HG03025 (cell line): ENCODE results near the gene KANSL2.
"Not testable (repeated sequence)": the region's sequence is repeated elsewhere in the genome, so short reads cannot be mapped to it uniquely, and the experiment has no call there.

Source experiments
- ATAC-seq: cut with Tn5 transposase; IDR thresholded peaks from one replicate; pipeline ENCODE4 v1.9.1; 2021; ENCODE audit warnings: mild to moderate bottlenecking, moderate library complexity; ENCODE audit not compliant: unreplicated experiment, low FRiP score

The KANSL2 gene

DNA sequence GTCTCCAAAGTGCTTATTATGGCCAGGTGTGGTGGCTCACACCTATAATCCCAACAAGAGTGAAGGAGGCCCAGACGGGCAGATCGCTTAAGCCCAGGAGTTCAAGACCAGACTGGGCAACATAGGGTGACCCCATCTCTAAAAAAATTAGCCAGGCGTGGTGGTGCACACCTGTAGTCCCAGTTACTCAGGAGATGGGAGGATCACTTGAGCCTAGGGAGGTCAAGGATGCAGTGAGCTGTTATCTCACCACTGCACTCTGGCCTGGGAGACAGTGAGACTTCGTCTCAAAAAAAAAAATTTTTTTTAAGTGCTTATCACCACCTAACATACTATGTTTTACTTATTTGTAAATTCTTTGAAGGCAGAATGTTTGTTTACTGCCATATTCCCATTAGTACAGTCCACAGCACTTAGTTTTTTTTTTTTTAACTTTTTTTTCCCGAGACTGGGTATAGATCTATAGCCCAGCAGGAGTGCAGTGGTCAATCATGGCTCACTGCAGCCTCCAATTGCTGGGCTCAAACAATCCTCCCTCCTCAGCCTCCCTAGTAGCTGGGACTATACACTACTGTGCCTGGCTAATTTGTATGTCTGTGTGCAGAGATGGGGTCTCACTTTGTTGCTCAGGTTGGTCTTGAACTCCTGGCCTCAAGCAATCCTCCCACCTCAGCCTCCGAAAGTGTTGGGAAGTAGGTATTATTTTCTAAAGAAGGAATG is 4.7 kb upstream of the KANSL2 start:
- ATAC-seq: no peak

DNA sequence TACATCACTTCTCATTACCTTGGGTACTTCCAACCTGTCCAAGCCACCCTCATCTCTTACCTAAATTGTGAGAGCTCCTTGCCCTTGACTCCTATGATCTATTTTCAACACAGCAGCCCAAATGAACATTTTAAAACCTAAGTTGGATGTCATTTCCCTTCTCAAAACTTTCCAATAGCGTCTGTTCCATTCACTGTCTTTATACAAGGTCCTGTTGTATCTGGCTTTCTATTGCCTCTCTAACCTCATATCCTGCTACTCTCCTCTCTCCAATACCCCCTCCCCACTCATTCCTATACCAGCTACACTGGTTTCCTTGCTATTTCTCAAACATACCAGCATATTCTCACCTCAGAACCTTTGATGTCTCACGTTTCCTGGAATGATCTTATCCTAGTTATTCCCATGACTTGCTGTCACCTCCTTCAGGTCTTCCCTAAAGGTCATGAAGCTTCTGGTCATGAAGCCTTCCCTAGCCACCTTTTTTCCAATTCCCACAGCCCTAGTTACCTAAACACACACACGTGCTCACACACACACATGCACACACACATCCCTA is 4.1 kb upstream of the KANSL2 start:
- ATAC-seq: no peak

DNA sequence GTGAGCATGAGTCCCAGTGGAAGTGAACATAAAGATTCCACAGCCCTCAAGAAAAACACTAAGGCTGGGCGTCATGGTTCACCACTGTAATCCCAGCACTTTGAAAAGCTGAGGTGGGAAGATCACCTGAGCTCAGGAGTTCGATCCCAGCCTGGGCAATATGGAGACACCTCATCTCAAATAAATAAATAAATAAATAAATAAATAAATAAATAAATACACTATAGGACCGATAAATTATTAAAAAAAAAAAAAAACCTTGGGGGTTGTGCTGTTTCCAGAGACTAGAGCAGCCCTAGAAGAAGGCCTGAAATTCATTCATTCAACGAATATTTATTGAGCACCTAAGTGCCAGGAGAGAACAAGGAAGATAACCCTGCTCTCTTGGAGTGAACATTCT is 1.5 kb upstream of the KANSL2 start:
- no peak for ATAC-seq

- ATAC-seq: no peak
Measured at GRCh38 chr12:48682927-48683326, 889 bp upstream of the KANSL2 start.

GRCh38 chr12:48682533-48682905 is 481 bp upstream of the KANSL2 start:
- ATAC-seq: not testable (repeated sequence)

DNA sequence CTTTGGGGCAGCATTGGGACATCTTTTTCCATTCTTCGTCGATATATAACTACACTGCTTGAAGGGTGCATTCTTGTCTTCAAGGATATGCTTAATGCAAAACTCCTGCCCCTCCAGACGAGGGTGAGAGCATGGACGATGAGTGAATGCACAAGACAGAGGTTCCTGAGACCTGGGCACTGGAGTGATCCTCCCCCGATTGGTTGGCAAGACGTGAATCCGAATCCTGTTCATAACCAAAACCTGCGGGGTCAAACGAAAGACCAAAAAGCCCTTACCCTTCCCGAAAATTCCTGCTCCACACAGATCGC is 684 bp downstream of the KANSL2 start:
- ATAC-seq: no peak

DNA sequence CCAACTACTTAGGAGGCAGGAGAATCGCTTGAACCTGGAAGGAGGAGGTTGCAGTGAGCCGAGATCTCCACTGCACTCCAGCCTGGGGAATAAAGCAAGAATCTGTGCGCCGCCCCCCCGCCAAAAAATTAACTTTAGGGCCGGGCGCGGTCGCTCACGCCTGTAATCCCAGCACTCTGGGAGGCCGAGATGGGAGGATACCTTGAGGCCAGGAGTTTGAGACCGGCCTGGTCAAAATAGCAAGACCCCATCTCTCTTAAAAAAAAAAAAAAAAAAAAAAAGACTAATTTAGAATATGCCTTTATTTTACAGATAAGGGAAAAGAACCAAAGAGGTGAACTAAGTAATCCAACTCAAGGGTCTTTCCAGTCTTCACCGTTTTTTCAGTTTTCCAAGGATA is 1.2 kb downstream of the KANSL2 start:
- ATAC-seq: no peak

GRCh38 chr12:48678551-48679185 is 3.4 kb downstream of the KANSL2 start:
- ATAC-seq: no peak

- no peak for ATAC-seq
Measured at GRCh38 chr12:48671231-48671856, 10.7 kb downstream of the KANSL2 start.

GRCh38 chr12:48668996-48669395 is 13.0 kb downstream of the KANSL2 start:
- no peak for ATAC-seq

- ATAC-seq: no peak
Measured at GRCh38 chr12:48659863-48660262, 22.2 kb downstream of the KANSL2 start.

- ATAC-seq: no peak
Measured at GRCh38 chr12:48651681-48652080, 30.4 kb downstream of the KANSL2 start.

GRCh38 chr12:48645354-48645753 is 36.7 kb downstream of the KANSL2 start:
- not testable (repeated sequence) for ATAC-seq

GRCh38 chr12:48643011-48643410 is 39.0 kb downstream of the KANSL2 start:
- no peak for ATAC-seq

DNA sequence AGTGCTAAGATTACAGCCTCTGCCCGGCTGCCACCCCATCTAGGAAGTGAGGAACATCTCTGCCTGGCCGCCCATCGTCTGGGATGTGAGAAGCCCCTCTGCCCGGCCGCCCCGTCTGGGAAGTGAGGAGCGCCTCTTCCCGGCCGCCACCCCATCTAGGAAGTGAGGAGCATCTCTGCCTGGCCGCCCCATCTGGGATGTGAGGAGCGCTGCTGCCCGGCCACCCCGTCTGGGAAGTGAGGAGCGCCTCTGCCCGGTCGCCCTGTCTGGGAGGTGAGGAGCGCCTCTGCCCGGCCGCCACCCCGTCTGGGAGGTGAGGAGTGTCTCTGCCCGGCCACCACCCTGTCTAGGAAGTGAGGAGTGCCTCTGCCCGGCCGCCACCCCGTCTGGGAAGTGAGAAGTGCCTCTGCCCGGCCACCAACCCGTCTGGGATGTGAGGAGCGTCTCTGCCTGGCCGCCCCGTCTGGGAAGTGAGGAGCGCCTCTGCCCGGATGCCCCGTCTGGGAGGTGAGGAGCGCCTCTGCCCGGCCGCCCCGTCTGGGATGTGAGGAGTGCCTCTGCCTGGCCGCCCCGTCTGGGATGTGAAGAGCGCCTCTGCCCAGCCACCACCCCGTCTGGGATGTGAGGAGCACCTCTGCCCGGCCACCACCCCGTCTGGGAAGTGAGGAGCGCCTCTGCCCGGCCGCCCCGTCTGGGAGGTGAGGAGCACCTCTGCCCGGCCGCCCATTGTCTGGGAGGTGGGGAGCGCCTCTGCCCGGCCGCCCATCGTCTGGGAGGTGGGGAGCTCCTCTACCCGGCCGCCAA is 40.1 kb downstream of the KANSL2 start:
- not testable (repeated sequence) for ATAC-seq

GRCh38 chr12:48640854-48641253 is 41.2 kb downstream of the KANSL2 start:
- ATAC-seq: no peak

GRCh38 chr12:48640428-48640827 is 41.6 kb downstream of the KANSL2 start:
- ATAC-seq: no peak

- ATAC-seq: no peak
Measured at GRCh38 chr12:48631071-48631470, 51.0 kb downstream of the KANSL2 start.

DNA sequence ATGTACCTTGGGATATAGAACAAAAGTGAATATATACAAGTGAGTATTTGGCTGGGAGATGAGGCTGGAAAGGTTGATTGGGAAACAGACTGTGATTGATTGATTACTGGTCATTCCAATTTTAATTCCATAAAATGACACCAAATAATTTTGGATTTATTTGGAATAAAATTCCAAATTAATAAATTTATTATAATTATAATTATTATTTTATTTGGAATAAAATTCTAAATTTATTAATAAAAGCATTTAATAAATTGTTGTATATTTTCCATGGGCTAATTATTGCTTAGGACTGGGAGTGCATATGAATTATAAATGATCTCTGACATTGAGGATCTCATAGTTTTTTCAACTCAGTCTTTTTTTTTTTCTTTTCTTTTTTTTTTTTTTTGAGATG is 51.7 kb downstream of the KANSL2 start:
- no peak for ATAC-seq

DNA sequence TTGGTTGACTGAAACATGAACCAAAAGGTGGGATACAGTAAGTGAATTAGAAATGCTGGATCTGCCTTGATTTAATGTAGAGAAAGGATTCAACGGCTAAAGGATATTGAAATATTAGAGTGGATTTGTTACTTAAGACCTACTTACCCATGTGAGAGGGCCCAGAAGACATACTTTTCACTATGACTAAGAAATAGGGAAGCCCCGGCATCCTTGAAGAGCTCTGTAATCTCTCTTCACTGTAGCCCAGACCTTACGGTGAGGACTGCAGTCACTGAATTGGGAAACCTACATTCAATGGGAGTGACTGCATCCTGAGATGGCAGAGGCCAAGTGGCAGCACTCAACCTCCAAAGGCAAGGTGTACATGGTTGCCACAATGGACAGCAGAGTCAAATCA is 52.5 kb downstream of the KANSL2 start:
- ATAC-seq: no peak

DNA sequence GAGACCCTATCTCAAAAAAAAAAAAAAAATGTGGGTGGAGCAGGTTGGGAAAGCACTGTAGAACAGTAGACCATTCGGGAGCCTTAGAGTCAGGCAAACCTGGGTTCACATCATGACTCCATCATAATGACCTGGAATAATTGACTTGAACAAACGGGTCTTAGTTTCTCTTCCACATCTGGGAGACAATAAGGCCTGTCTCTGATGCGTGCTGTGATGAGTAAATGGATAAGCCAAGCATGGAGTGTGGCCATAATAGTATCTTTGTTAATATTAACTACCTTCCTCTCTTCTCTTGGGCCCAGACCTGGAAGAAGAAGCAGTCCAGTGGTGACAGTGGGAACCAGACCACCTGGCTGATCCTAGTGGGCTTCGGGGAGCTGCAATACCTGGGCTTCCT is 54.5 kb downstream of the KANSL2 start:
- ATAC-seq: no peak
